A549 (cell line): ENCODE data around the gene ITGA11. TPM values are rescaled to one million over a fixed set of nuclear protein-coding genes. Genes with fewer than 3 reads are reported as not detected.

Experiments used
- ATAC-seq, 2 experiments: fragments of 200-7000 bp in 1 of 2; fragments of >200 bp in 1 of 2; cut with Nextera tagmentation in 1 of 2; cut with Tn5 transposase in 1 of 2; 3 replicates each; pipeline versions ENCODE4 v1.8.0 to v1.9.1; 2018 to 2020; ENCODE audit warnings: mild to moderate bottlenecking in 1 of 2, moderate library complexity in 1 of 2
- CTCF ChIA-PET: fragments of 300-600 bp; sonication (Branson Sonifier 250); formaldehyde crosslinking; extraction: SDS; loops from one replicate; lab custom pipeline; 2021; ENCODE audit warnings: antibody characterized with exemption, inconsistent platforms; lab: Yijun Ruan, JAX
- POLR2A ChIA-PET: fragments of 350-600 bp; formaldehyde crosslinking; extraction: SDS; loops from one replicate; lab custom pipeline; 2021; ENCODE audit warnings: antibody characterized with exemption, inconsistent platforms; lab: Yijun Ruan, JAX
- DNase-seq, 2 experiments: peaks; one replicate each; pipeline versions ENCODE4 v3.0.0 to v3.0.0-alpha.2; 2011 to 2016; ENCODE audit warnings: low read depth in 1 of 2, low spot score in 1 of 2
- FAIRE-seq: peaks from 2 replicates; lab custom pipeline; 2011; peaks lifted over from hg19 to GRCh38; lab: Jason Lieb, UNC
- H3K27ac ChIP-seq, 2 experiments: fragments of >200 bp; sonication (Bioruptor Twin); formaldehyde crosslinking; 3 replicates each; pipeline ENCODE4 v1.5.1; 2016 to 2017
- H3K4me1 ChIP-seq: fragments of >200 bp; sonication (Bioruptor Twin); formaldehyde crosslinking; 3 replicates; pipeline ENCODE4 v1.6.1; 2016
- H3K4me2 ChIP-seq: fragments of >200 bp; sonication (Bioruptor Twin); formaldehyde crosslinking; 3 replicates; pipeline ENCODE4 v1.6.1; 2016
- H3K4me3 ChIP-seq: fragments of >200 bp; sonication (Bioruptor Twin); formaldehyde crosslinking; 3 replicates; pipeline ENCODE4 v1.5.1; 2016
- H3K9me3 ChIP-seq: fragments of >200 bp; sonication (Bioruptor Twin); formaldehyde crosslinking; 3 replicates; pipeline ENCODE4 v1.6.1; 2016
- CBX2 ChIP-seq: fragments of 200-600 bp; sonication (generic); IDR thresholded peaks from 2 replicates; pipeline ENCODE4 v1.6.1; 2016; ENCODE audit warnings: low read depth, mild to moderate bottlenecking, borderline replicate concordance
- CBX8 ChIP-seq: fragments of 200-600 bp; sonication (generic); IDR thresholded peaks from 2 replicates; pipeline ENCODE4 v1.6.1; 2016
- CHD2 ChIP-seq: fragments of 150-350 bp; IDR thresholded peaks from 2 replicates; pipeline ENCODE4 v1.6.1; 2014; ENCODE audit warnings: low read length; ENCODE audit not compliant: partially characterized antibody
- EP300 ChIP-seq, 2 experiments: fragments of >200 bp; sonication (Bioruptor Twin); formaldehyde crosslinking; IDR thresholded peaks; 2 replicates in 1 of 2; 3 replicates in 1 of 2; pipeline ENCODE4 v1.6.1; 2016 to 2017
- ESRRA ChIP-seq: fragments of 150-350 bp; IDR thresholded peaks from 2 replicates; pipeline ENCODE4 v1.6.1; 2014; ENCODE audit warnings: mild to moderate bottlenecking, low read length, borderline replicate concordance
- FOSL2 ChIP-seq, 2 experiments: fragments of 450-650 bp in 1 of 2; fragments of >200 bp in 1 of 2; sonication (Bioruptor Twin) in 1 of 2; formaldehyde crosslinking; IDR thresholded peaks; 2 replicates each; pipeline versions ENCODE4 v1.5.0 to v1.6.1; 2016 to 2020; ENCODE audit warnings: mild to moderate bottlenecking in 1 of 2, moderate library complexity in 1 of 2
- GATA3 ChIP-seq: IDR thresholded peaks from 2 replicates; pipeline ENCODE4 v1.6.1; 2012; ENCODE audit warnings: borderline replicate concordance
- HDAC2 ChIP-seq: fragments of 200-600 bp; sonication (generic); IDR thresholded peaks from 2 replicates; pipeline ENCODE4 v1.6.1; 2016
- JUNB ChIP-seq: fragments of >200 bp; sonication (Bioruptor Twin); formaldehyde crosslinking; IDR thresholded peaks from 2 replicates; pipeline ENCODE4 v1.6.1; 2016
- KDM5A ChIP-seq: fragments of 200-600 bp; sonication (generic); IDR thresholded peaks from 2 replicates; pipeline ENCODE4 v1.6.1; 2016; ENCODE audit warnings: antibody characterized with exemption, mild to moderate bottlenecking
- MAZ ChIP-seq: fragments of 150-350 bp; IDR thresholded peaks from 2 replicates; pipeline ENCODE4 v1.6.1; 2014; ENCODE audit warnings: antibody characterized with exemption, low read depth, low read length, borderline replicate concordance
- PHF8 ChIP-seq: fragments of 200-600 bp; sonication (generic); IDR thresholded peaks from 2 replicates; pipeline ENCODE4 v1.6.1; 2016; ENCODE audit warnings: low read depth, mild to moderate bottlenecking, antibody characterized with exemption, moderate library complexity, borderline replicate concordance
- RCOR1 ChIP-seq: fragments of 150-350 bp; IDR thresholded peaks from 2 replicates; pipeline ENCODE4 v1.6.1; 2014; ENCODE audit warnings: antibody characterized with exemption, low read length, low read depth
- SMC3 ChIP-seq: fragments of >200 bp; sonication (Bioruptor Twin); formaldehyde crosslinking; IDR thresholded peaks from 3 replicates; pipeline ENCODE4 v1.6.1; 2018; ENCODE audit warnings: inconsistent platforms
- WGBS: methylation state at CpG from one replicate; pipeline ENCODE4 v1.1.6; 2017; ENCODE audit errors: missing lambda C conversion rate; 5-methylcytosine and 5-hydroxymethylcytosine counted together
- polyA plus RNA-seq, 4 experiments: library from polyadenylated mRNA; depleted of rRNA in 3 of 4; stranded (reverse); fragments of >200 nt; fragmentation: RNase III in 1 of 4; extraction: RNeasy Plus Mini Kit Qiagen cat#74134 plus additional on column Dnase treatment in 1 of 4; gene quantifications; 2 replicates in 3 of 4; 3 replicates in 1 of 4; pipeline ENCODE4 v1.2.3, GENCODE V29; 2011 to 2017
- TF ChIP-seq, protein P1 (sequence below): fragments of >200 bp; sonication (Bioruptor Twin); formaldehyde crosslinking; IDR thresholded peaks from 3 replicates; pipeline ENCODE4 v1.6.1; 2016
- TF ChIP-seq, protein P2 (sequence below): fragments of 450-650 bp; IDR thresholded peaks from 2 replicates; pipeline ENCODE4 v1.6.1; 2014; ENCODE audit warnings: antibody characterized with exemption
- TF ChIP-seq, protein P3 (sequence below): fragments of >200 bp; sonication (Bioruptor Twin); formaldehyde crosslinking; IDR thresholded peaks from 2 replicates; pipeline ENCODE4 v1.6.1; 2016
- TF ChIP-seq, protein P4 (sequence below): fragments of 150-350 bp; IDR thresholded peaks from 2 replicates; pipeline ENCODE4 v1.6.1; 2014; ENCODE audit warnings: low read depth, mild to moderate bottlenecking, low read length
- TF ChIP-seq, protein P5 (sequence below): IDR thresholded peaks from 2 replicates; pipeline ENCODE4 v1.6.1; 2012
- TF ChIP-seq, protein P6 (sequence below): fragments of 200-600 bp; sonication (generic); IDR thresholded peaks from 2 replicates; pipeline ENCODE4 v1.6.1; 2016; ENCODE audit warnings: antibody characterized with exemption, mild to moderate bottlenecking, moderate library complexity

Gene ITGA11
- polyA plus RNA-seq, 2 of the 4 experiments (the other 2 are of a cell fraction) = 8.3 to 17.2 TPM

DNA sequence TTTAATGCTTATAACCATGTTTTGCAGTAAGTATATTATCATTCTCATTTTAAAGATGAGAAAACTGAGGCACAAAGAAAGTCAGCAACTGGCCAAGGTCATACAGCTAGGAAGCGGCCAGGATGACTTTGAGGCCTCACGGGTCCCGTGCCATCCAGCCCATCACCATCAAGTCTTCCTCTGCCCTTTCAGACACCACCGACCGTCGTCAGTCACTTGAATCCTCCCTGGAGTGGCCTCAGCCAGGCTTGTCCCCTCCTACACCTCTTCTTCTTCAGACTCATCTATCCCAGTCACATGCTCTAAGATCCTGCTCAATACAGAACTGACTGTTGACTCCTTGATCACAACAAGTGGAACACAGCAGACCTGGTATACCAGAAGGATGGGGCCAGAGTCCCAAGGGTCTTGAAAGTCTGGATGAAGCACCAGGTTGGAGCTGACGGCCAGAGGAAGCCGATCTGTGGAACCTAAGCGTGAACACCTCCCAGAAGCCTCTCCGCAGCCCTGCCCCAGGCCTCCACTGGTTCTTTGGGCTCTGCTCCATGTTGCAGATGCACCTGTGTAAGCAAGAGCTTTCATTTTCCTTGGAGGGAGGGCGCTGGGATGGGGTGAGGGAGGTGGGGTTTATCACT is 22.1 kb downstream of the ITGA11 start:
- no peak overlapping the region for H3K27ac ChIP-seq
- DNase-seq = no peak
- TF ChIP-seq, protein P1, sequence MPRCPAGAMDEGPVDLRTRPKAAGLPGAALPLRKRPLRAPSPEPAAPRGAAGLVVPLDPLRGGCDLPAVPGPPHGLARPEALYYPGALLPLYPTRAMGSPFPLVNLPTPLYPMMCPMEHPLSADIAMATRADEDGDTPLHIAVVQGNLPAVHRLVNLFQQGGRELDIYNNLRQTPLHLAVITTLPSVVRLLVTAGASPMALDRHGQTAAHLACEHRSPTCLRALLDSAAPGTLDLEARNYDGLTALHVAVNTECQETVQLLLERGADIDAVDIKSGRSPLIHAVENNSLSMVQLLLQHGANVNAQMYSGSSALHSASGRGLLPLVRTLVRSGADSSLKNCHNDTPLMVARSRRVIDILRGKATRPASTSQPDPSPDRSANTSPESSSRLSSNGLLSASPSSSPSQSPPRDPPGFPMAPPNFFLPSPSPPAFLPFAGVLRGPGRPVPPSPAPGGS = no peak
- no peak for TF ChIP-seq CHD2
- no peak for TF ChIP-seq JUNB
- no peak for TF ChIP-seq MAZ
- no peak for TF ChIP-seq HDAC2
- no peak for TF ChIP-seq FOSL2 (IDR thresholded peaks at IDR 0.05)
- TF ChIP-seq FOSL2 (CRISPR knock-in tag; IDR thresholded peaks at IDR 0.05) = no peak
- no peak for TF ChIP-seq SMC3
- TF ChIP-seq ESRRA = no peak
- no peak for TF ChIP-seq CBX2
- TF ChIP-seq, protein P2, sequence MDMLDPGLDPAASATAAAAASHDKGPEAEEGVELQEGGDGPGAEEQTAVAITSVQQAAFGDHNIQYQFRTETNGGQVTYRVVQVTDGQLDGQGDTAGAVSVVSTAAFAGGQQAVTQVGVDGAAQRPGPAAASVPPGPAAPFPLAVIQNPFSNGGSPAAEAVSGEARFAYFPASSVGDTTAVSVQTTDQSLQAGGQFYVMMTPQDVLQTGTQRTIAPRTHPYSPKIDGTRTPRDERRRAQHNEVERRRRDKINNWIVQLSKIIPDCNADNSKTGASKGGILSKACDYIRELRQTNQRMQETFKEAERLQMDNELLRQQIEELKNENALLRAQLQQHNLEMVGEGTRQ = no peak
- TF ChIP-seq KDM5A = no peak
- TF ChIP-seq, all 56 proteins: peak for 0
- Histone ChIP-seq H3K4me2 (no peak overlapping the region), H3K4me3 (no peak overlapping the region), H3K4me1 (no peaks in the 10 kb centered on the region), H3K9me3 (no peaks in the 10 kb centered on the region)
- WGBS = 79% methylated on average over 11 of the region's 11 CpGs
- ChIA-PET CTCF (interaction anchor here (1.2 to 1.4 kb wide), 2 partner anchors 103 to 140 kb away, joined by 4 read pairs; no protein-coding TSS in a partner anchor), POLR2A (no interaction called here)
- ATAC-seq = no peak
- no peak for FAIRE-seq

DNA sequence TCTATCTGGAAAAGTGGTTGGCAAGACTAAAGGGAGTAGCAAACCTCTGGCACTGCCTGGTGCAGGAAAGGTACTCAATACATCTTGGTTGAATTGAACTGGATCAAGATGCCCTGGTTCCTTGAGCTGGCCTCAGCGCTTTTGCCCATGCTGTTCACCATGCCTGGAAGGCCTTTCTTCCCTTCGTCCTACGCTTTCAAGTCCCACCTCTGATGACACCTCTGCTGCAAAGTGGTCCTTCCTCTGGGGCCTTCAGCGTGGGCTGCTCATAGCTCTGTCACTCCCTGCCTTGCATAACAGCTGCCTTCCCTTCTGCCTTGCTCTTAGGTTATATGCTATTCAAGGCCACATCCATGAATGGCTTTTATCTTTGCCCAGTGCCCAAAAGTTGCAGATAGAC is 23.0 kb downstream of the ITGA11 start:
- DNase-seq (no peak), FAIRE-seq (no peak)
- Histone ChIP-seq H3K9me3 (peaks cover 1% of the 10 kb centered on the region; the same call in 1 of the 3 replicates), H3K4me3 (no peak overlapping the region)
- CTCF ChIA-PET = interaction anchor here (1.2 to 2.1 kb wide), 2 partner anchors 9 to 141 kb away, joined by 4 to 7 read pairs; no protein-coding TSS in a partner anchor
- TF ChIP-seq, protein P3, sequence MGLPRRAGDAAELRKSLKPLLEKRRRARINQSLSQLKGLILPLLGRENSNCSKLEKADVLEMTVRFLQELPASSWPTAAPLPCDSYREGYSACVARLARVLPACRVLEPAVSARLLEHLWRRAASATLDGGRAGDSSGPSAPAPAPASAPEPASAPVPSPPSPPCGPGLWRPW = no peak
- TF ChIP-seq RCOR1 = no peak
- no peak for TF ChIP-seq CBX2
- TF ChIP-seq, protein P4, sequence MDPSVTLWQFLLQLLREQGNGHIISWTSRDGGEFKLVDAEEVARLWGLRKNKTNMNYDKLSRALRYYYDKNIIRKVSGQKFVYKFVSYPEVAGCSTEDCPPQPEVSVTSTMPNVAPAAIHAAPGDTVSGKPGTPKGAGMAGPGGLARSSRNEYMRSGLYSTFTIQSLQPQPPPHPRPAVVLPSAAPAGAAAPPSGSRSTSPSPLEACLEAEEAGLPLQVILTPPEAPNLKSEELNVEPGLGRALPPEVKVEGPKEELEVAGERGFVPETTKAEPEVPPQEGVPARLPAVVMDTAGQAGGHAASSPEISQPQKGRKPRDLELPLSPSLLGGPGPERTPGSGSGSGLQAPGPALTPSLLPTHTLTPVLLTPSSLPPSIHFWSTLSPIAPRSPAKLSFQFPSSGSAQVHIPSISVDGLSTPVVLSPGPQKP = no peak
- TF ChIP-seq ESRRA = no peak
- no peak for TF ChIP-seq GATA3
- no peak for TF ChIP-seq SMC3
- TF ChIP-seq PHF8 = no peak
- TF ChIP-seq, protein P5, sequence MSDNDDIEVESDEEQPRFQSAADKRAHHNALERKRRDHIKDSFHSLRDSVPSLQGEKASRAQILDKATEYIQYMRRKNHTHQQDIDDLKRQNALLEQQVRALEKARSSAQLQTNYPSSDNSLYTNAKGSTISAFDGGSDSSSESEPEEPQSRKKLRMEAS = no peak
- TF ChIP-seq, protein P6, sequence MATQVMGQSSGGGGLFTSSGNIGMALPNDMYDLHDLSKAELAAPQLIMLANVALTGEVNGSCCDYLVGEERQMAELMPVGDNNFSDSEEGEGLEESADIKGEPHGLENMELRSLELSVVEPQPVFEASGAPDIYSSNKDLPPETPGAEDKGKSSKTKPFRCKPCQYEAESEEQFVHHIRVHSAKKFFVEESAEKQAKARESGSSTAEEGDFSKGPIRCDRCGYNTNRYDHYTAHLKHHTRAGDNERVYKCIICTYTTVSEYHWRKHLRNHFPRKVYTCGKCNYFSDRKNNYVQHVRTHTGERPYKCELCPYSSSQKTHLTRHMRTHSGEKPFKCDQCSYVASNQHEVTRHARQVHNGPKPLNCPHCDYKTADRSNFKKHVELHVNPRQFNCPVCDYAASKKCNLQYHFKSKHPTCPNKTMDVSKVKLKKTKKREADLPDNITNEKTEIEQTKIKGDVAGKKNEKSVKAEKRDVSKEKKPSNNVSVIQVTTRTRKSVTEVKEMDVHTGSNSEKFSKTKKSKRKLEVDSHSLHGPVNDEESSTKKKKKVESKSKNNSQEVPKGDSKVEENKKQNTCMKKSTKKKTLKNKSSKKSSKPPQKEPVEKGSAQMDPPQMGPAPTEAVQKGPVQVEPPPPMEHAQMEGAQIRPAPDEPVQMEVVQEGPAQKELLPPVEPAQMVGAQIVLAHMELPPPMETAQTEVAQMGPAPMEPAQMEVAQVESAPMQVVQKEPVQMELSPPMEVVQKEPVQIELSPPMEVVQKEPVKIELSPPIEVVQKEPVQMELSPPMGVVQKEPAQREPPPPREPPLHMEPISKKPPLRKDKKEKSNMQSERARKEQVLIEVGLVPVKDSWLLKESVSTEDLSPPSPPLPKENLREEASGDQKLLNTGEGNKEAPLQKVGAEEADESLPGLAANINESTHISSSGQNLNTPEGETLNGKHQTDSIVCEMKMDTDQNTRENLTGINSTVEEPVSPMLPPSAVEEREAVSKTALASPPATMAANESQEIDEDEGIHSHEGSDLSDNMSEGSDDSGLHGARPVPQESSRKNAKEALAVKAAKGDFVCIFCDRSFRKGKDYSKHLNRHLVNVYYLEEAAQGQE = no peak
- TF ChIP-seq CBX8 = no peak
- no peak for TF ChIP-seq EP300 (IDR thresholded peaks at IDR 0.05)
- no peak for TF ChIP-seq FOSL2 (IDR thresholded peaks at IDR 0.05)
- TF ChIP-seq FOSL2 (CRISPR knock-in tag; IDR thresholded peaks at IDR 0.05) = no peak
- TF ChIP-seq, all 56 proteins: peak for 0
- ATAC-seq = no peak
- H3K4me1 ChIP-seq = no peaks in the 10 kb centered on the region
- WGBS = 76% methylated on average over 4 of the region's 4 CpGs
- H3K27ac ChIP-seq = no peak overlapping the region
- no peak overlapping the region for H3K4me2 ChIP-seq
- POLR2A ChIA-PET = no interaction called here
